Occipital lobe (tissue), 2 donors: ENCODE measurements around the gene ANKS1B. TPM values are rescaled to one million over a fixed set of nuclear protein-coding genes. Genes with fewer than 3 reads are reported as not detected.
"Not testable (repeated sequence)": the region's sequence is repeated elsewhere in the genome, so short reads cannot be mapped to it uniquely, and the experiment has no call there.

Experiments used
- DNase-seq: peaks from one replicate; lab custom pipeline; 2025; lab: John Stamatoyannopoulos, UW
- total RNA-seq: library from RNA; depleted of rRNA; stranded (reverse); fragments of >200 nt; gene quantifications from one replicate; pipeline ENCODE4 v1.2.3, GENCODE V29; 2014

The ANKS1B gene
- total RNA-seq, 1 donor from 2014 or later = 452 TPM

GRCh38 chr12:99706736-99707473 lies 277.8 kb downstream of the ANKS1B start:
- no peak for DNase-seq

- DNase-seq = no peak
Measured at GRCh38 chr12:99704458-99704857, 280.3 kb downstream of the ANKS1B start.

- DNase-seq = peak; percentile 15
Measured at GRCh38 chr12:99704036-99704435, 280.7 kb downstream of the ANKS1B start.

- DNase-seq = no peak
Measured at GRCh38 chr12:99700032-99700431, 284.7 kb downstream of the ANKS1B start.

GRCh38 chr12:99695050-99695449 lies 289.7 kb downstream of the ANKS1B start:
- DNase-seq = no peak

- DNase-seq = no peak
Measured at GRCh38 chr12:99686142-99686541, 298.6 kb downstream of the ANKS1B start.

- DNase-seq = no peak
Measured at GRCh38 chr12:99680276-99680675, 304.5 kb downstream of the ANKS1B start.

- no peak for DNase-seq
Measured at GRCh38 chr12:99670635-99671034, 314.1 kb downstream of the ANKS1B start.

GRCh38 chr12:99658671-99659349 lies 325.9 kb downstream of the ANKS1B start:
- DNase-seq = no peak

GRCh38 chr12:99649551-99649950 lies 335.2 kb downstream of the ANKS1B start:
- no peak for DNase-seq

- DNase-seq = no peak
Measured at GRCh38 chr12:99648183-99648582, 336.6 kb downstream of the ANKS1B start.

GRCh38 chr12:99647453-99647852 lies 337.3 kb downstream of the ANKS1B start, which contains the start of gene GARIN6:
TSS of gene GARIN6 (plus strand) at chr12:99647753. CDS start at chr12:99648175, 422 bp downstream.
- DNase-seq = no peak

- DNase-seq = no peak
Measured at GRCh38 chr12:99644629-99645028, 340.1 kb downstream of the ANKS1B start.

- DNase-seq = no peak
Measured at GRCh38 chr12:99627459-99627858, 357.3 kb downstream of the ANKS1B start.

GRCh38 chr12:99624591-99624990 lies 360.1 kb downstream of the ANKS1B start:
- DNase-seq = not testable (repeated sequence)

- no peak for DNase-seq
Measured at GRCh38 chr12:99620159-99620479, 364.6 kb downstream of the ANKS1B start.

GRCh38 chr12:99619389-99620158 lies 365.2 kb downstream of the ANKS1B start:
- DNase-seq = no peak

- no peak for DNase-seq
Measured at GRCh38 chr12:99618657-99619056, 366.1 kb downstream of the ANKS1B start.

- DNase-seq = no peak
Measured at GRCh38 chr12:99611599-99611998, 373.1 kb downstream of the ANKS1B start.

- DNase-seq = no peak
Measured at GRCh38 chr12:99611117-99611516, 373.6 kb downstream of the ANKS1B start.

GRCh38 chr12:99609455-99610181 lies 375.1 kb downstream of the ANKS1B start:
- no peak for DNase-seq

GRCh38 chr12:99600388-99600787 lies 384.3 kb downstream of the ANKS1B start:
- no peak for DNase-seq
